BLaER1 (cell line): Measurements from ENCODE around the gene RAC2.

Experiments used
- H3K27ac ChIP-seq: shearing (Covaris generic); formaldehyde crosslinking; 2 replicates; pipeline ENCODE4 v1.8.1; 2022
- H3K27me3 ChIP-seq: shearing (Covaris generic); formaldehyde crosslinking; 2 replicates; pipeline ENCODE4 v1.8.1; 2022
- H3K36me3 ChIP-seq: shearing (Covaris generic); formaldehyde crosslinking; 2 replicates; pipeline ENCODE4 v1.8.1; 2022
- H3K4me1 ChIP-seq: shearing (Covaris generic); formaldehyde crosslinking; 2 replicates; pipeline ENCODE4 v1.8.1; 2022
- H3K4me2 ChIP-seq: shearing (Covaris generic); formaldehyde crosslinking; 2 replicates; pipeline ENCODE4 v1.8.1; 2022
- H3K4me3 ChIP-seq: shearing (Covaris generic); formaldehyde crosslinking; 2 replicates; pipeline ENCODE4 v1.8.1; 2022
- H3K9ac ChIP-seq: shearing (Covaris generic); formaldehyde crosslinking; 2 replicates; pipeline ENCODE4 v1.8.1; 2022
- H3K9me3 ChIP-seq: shearing (Covaris generic); formaldehyde crosslinking; 2 replicates; pipeline ENCODE4 v1.8.1; 2022
- H4K20me1 ChIP-seq: shearing (Covaris generic); formaldehyde crosslinking; 2 replicates; pipeline ENCODE4 v1.8.1; 2022
- Cebpa-rat ChIP-seq: shearing (Covaris generic); IDR thresholded peaks from 2 replicates; pipeline ENCODE4 v1.8.1; 2022

Gene RAC2

DNA sequence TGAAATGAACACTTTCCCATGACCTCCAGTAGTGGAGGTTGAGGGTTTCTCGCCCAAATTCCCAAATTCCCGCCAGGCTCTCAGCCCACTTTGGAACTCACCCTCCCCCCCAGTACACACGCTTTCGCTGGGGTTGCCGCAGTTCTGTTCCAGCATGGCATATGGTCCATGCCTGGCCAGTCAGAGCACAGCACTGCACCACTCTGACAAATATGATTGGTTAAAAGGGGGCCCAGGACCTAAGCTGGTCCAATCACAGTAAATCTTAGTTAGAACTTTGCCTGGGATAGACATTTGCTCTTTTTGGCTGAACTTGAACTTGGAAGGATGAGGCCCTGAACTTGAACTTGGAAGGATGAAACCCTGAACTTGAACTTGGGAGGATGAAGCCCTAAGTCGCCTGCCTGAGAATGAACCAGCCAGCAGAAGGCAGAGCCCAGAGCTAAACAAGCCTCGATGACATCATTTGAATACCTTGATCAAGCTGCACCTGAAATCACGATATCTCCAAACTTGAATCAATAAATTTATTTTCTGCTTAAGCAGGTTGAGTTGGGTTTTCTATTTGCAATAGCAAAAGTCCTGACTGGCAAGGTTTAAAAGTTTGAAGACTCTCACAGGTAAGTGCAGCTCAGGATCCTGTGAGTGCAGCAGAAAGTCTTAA, 19.2 kb downstream of the RAC2 start:
- no peak overlapping the region for H3K4me2 ChIP-seq
- peaks cover 53% of the 10 kb centered on the region for H3K36me3 ChIP-seq
- no peak overlapping the region for H3K27ac ChIP-seq
- peaks cover 65% of the 10 kb centered on the region for H4K20me1 ChIP-seq
- TF ChIP-seq Cebpa-rat = no peak
- H3K9me3 ChIP-seq = no peaks in the 10 kb centered on the region
- no peak overlapping the region for H3K9ac ChIP-seq
- H3K27me3 ChIP-seq = no peaks in the 10 kb centered on the region
- H3K4me1 ChIP-seq = peaks cover 70% of the 10 kb centered on the region
- H3K4me3 ChIP-seq = no peak overlapping the region

DNA sequence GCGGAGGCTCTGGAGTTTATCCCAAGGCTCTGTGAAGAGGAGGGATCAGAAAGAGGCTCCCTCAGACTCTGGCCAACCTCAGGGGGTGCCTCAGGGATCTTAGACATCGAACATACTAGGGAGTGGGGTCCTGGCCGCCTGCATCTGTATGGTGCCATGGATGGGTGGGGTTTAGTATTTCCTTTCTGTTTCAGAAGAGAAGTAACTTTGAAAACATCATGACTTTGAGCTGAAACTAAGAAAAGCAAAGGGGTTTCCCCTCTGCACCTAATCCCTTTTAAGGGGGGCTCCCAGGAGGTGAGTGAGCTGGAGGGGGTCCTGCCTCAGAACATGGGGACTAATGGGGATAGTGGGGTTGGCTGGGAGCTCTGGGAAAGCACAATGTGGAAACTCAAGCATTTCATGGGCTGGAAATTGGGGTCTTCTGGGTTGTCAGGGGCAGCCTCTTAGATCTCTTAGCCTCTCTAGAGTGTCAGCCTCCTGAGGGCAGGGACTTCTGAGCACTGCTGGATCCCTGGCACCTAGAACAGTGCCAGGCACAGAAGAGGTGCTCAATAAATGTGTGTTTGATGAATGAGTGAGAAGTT, 20.0 kb downstream of the RAC2 start:
- Histone ChIP-seq H3K9me3 (no peaks in the 10 kb centered on the region), H3K36me3 (peaks cover 53% of the 10 kb centered on the region), H3K27ac (no peak overlapping the region), H3K4me3 (no peak overlapping the region), H3K4me2 (no peak overlapping the region), H3K27me3 (no peaks in the 10 kb centered on the region), H3K9ac (no peak overlapping the region), H3K4me1 (peaks cover 70% of the 10 kb centered on the region), H4K20me1 (peaks cover 57% of the 10 kb centered on the region)
- TF ChIP-seq Cebpa-rat = no peak

DNA sequence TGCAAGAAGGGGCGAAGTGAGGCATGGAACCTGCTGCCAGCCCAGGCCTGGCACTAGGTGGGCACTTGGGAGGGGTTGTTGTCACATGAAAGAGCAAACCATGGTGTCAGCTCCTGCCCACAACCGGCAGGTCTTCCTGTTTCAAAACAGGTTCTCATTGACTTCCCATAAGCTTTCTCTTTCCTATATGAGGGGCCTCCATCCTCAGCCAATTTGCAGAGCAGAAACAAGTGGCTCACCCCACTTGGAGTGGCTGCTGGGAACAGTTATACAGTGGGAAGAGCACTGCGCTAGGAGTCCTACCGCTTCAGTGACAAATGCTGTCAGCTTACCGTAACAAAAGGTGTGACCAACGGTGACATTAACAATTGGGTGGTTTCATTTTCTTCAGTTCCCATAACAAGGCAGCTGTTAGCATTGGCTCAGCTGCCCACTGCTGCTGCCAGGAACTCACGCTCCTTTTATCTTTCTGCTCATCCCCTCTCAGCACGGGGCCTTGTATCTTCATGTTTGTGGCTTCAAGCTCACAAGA, 21.6 kb downstream of the RAC2 start:
- H3K4me3 ChIP-seq = no peak overlapping the region
- H3K4me2 ChIP-seq = no peak overlapping the region
- no peak for TF ChIP-seq Cebpa-rat
- no peaks in the 10 kb centered on the region for H3K27me3 ChIP-seq
- no peak overlapping the region for H3K27ac ChIP-seq
- H4K20me1 ChIP-seq = peaks cover 42% of the 10 kb centered on the region
- peaks cover 46% of the 10 kb centered on the region for H3K36me3 ChIP-seq
- no peaks in the 10 kb centered on the region for H3K9me3 ChIP-seq
- H3K4me1 ChIP-seq = peaks cover 61% of the 10 kb centered on the region
- no peak overlapping the region for H3K9ac ChIP-seq

DNA sequence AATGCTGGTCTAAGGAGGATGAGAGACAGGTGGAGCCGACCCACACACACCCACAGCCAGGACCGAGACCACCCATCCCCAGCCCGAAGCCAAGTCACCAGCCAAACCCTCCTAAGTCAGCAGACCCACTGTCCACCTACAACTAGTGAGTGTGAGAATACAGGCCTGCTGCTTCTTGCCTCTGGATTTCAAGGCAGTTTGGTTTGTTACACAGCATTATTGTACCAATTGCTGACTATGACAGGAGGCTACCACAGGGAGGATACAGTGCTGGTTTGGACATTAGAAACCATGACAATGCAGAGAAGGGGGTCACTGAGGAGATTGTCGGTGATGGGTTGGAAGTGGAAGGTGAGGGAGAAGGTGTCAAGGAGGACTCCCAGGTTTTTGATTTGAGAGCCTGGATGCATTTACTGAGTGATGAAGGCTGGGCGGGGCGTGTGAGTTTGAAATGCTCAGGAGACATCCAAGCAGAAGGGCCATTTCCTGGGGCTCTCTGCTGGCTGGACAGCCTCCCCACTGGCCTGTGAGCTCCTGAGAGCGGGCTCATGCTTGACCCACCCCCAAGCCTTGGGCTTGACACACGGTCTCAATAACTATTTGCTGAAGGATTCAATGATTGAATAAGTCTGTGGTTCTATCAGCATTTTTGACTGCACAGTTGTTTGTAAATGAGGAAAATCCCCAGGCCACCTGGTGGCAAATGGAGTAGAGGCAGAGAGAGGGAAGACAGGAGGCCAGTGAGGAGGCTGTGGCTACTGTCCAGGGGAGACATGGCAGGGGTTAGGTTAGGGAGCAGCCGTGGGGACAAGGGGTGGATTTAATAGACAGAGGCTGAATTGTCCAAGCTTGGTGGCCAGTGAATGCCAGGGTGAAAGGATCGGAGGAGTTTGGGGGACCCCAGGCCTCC, 22.4 kb downstream of the RAC2 start:
- no peak overlapping the region for H3K4me3 ChIP-seq
- H3K9me3 ChIP-seq = no peaks in the 10 kb centered on the region
- H3K4me2 ChIP-seq = peak overlapping the region; percentile 43; the same call in 1 of the 2 replicates
- no peak overlapping the region for H3K9ac ChIP-seq
- peaks cover 46% of the 10 kb centered on the region for H3K36me3 ChIP-seq
- H3K4me1 ChIP-seq = peaks cover 61% of the 10 kb centered on the region
- H4K20me1 ChIP-seq = peaks cover 41% of the 10 kb centered on the region
- H3K27ac ChIP-seq = no peak overlapping the region
- TF ChIP-seq Cebpa-rat = no peak
- H3K27me3 ChIP-seq = no peaks in the 10 kb centered on the region

- Histone ChIP-seq H3K9me3 (no peaks in the 10 kb centered on the region), H3K9ac (no peak overlapping the region), H3K4me1 (peaks cover 50% of the 10 kb centered on the region), H3K4me2 (peak overlapping the region; percentile 43), H4K20me1 (peaks cover 30% of the 10 kb centered on the region), H3K27me3 (no peaks in the 10 kb centered on the region), H3K27ac (no peak overlapping the region), H3K36me3 (peaks cover 35% of the 10 kb centered on the region), H3K4me3 (no peak overlapping the region)
- TF ChIP-seq Cebpa-rat = no peak
Measured at GRCh38 chr22:37220543-37220981, 23.5 kb downstream of the RAC2 start.

DNA sequence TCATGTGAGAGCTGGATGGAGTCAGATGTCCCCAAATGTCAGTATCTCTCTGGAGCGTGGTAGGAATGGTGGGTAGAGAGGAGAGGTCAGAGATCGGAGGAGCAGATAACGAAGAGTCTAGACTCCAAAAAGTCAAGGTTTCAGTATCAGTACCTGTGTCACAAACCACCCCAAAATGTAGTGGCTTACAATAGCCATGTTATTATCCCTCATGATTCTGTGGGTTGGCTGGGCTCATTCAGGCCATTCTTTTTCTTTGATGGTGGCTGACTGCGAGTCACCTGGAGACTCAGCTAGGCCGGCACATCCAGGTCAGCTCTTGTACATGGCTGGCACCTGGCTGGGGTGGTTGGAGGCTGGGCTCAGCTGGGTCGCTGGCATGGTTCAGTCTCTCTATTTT, 24.5 kb downstream of the RAC2 start:
- H3K36me3 ChIP-seq = peaks cover 24% of the 10 kb centered on the region
- H3K4me2 ChIP-seq = peak overlapping the region; percentile 34
- H3K27me3 ChIP-seq = no peaks in the 10 kb centered on the region
- H3K4me3 ChIP-seq = no peak overlapping the region
- peaks cover 44% of the 10 kb centered on the region for H3K4me1 ChIP-seq
- peaks cover 20% of the 10 kb centered on the region for H4K20me1 ChIP-seq
- no peak for TF ChIP-seq Cebpa-rat
- H3K9me3 ChIP-seq = no peaks in the 10 kb centered on the region
- H3K27ac ChIP-seq = no peak overlapping the region
- no peak overlapping the region for H3K9ac ChIP-seq

DNA sequence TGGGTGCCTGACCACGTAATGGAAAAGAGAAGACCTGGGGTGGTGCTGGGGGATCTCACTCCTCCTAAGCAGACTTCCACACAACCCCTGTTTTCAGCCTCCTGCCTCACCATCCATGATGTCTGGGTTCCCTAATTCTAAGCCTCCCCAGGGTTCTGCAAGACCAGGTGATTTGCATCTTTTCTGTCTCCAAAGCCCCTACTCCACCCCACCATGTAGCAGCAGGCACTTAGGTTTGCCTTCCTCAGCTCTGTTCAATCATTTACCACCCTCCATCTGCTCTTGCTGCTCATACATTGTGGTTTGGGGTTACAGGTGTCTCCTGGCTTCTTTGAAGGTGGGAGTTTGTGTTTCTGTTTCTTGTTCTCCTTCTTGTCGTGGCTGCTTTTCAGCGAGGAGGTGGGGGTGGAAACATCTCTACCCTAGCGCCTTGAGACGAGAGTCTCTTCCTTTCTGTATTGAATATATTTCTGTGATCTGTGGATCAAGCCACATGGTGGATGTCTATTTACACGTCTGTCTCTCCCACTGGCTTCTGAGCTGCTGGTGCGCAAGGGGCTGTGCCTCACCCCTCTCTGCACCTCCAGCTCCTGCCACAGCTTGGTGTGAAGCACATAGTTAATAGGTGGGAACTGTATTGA, 25.2 kb downstream of the RAC2 start:
- TF ChIP-seq Cebpa-rat = no peak
- H3K9ac ChIP-seq = no peak overlapping the region; the same call in 1 of the 2 replicates
- peaks cover 18% of the 10 kb centered on the region for H3K36me3 ChIP-seq
- H3K4me3 ChIP-seq = no peak overlapping the region
- H3K27ac ChIP-seq = no peak overlapping the region
- peaks cover 38% of the 10 kb centered on the region for H3K4me1 ChIP-seq
- no peaks in the 10 kb centered on the region for H3K27me3 ChIP-seq
- peaks cover 13% of the 10 kb centered on the region; the same call in 1 of the 2 replicates for H4K20me1 ChIP-seq
- H3K9me3 ChIP-seq = no peaks in the 10 kb centered on the region
- H3K4me2 ChIP-seq = peak overlapping the region; percentile 34

DNA sequence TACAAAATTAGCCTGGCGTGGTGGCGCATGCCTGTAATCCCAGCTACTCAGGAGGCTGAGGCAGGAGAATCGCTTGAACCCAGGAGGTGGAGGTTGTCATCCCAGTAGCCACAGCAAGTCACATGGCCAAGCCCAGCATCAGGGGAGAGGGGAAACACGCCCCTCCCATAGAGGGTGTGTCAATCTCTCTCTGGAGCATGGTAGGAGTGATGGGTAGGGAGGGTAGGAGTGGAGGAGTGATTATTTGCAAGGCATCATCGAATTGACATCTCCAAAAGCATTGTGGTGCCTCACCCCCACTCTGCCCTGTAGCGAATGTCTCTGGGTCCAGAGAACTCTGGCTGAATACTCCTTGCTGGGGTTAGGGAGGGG, 25.7 kb downstream of the RAC2 start:
- Histone ChIP-seq H3K9ac (no peak overlapping the region), H3K36me3 (peaks cover 13% of the 10 kb centered on the region), H3K27ac (no peak overlapping the region), H4K20me1 (peaks cover 9% of the 10 kb centered on the region; the same call in 1 of the 2 replicates), H3K4me3 (no peak overlapping the region), H3K4me2 (peak overlapping the region; percentile 34), H3K27me3 (no peaks in the 10 kb centered on the region), H3K9me3 (no peaks in the 10 kb centered on the region), H3K4me1 (peaks cover 36% of the 10 kb centered on the region)
- TF ChIP-seq Cebpa-rat = no peak

DNA sequence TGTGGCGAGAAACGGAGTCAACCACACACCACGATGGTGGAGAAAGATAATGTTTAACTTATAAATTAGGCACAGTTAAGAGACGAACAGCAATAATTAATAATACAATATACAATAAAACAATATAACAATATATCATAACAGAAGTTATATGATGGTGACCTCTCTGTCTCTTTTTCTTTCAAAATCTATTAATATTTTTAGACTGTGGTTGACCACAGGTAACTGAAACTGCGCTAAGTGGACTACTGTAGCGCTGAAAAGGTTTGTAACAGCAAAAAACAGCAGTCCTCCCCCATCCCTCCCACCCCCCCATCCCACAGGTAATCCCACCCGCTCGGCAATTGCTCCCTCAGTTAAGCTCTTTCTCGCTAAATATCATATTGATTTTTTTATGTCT, 28.2 kb downstream of the RAC2 start:
- Histone ChIP-seq H4K20me1 (no peaks in the 10 kb centered on the region), H3K9me3 (no peaks in the 10 kb centered on the region), H3K9ac (no peak overlapping the region), H3K4me2 (no peak overlapping the region), H3K36me3 (no peaks in the 10 kb centered on the region), H3K27ac (no peak overlapping the region), H3K27me3 (no peaks in the 10 kb centered on the region), H3K4me1 (peaks cover 38% of the 10 kb centered on the region), H3K4me3 (no peak overlapping the region)
- no peak for TF ChIP-seq Cebpa-rat
